Raji (cell line): ENCODE data around the gene C2orf15.

Experiments
- POLR2A ChIP-seq: IDR thresholded peaks from 2 replicates; pipeline ENCODE4 v1.6.1; 2011; ENCODE audit warnings: low read depth, low read length, control low read depth; ENCODE audit not compliant: insufficient read depth

The C2orf15 gene

DNA sequence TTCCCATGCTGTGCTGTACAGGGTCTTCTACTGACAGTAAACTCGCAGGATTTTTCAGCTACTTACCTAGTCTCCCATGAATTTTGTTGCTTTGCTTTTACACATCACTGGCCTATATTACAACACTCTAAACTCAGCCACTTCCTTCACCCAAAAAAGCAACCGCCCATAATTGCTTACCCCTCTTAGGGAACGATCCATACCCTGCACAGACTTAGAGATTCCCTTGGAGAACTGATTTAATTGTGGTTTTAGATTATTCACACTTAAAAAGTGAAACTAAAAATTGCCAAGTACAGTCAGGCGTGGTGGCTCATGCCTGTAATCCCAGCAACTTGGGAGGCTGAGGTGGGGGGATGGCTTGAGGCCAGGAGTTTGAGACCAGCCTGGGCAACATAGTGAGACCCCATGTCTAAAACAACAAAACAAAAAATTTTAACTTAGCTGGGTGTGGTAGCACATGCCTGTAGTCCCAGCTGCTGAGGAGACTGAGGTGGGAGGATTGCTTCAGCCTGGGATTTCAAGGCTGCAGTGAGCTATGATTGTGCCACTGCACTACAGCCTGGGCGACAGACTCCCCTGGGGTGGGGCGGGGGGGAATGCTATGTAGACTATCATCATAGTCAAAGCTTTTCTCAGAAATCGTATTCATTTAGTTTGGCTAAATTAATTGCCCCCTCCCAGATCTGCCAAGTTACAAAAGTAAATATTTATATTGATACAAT, 58.7 kb downstream of the C2orf15 start:
- TF ChIP-seq POLR2A: no peak
